ENCODE data around the gene FSTL1. TPM values are rescaled to one million over a fixed set of nuclear protein-coding genes. Genes with fewer than 3 reads are reported as not detected.

Gene FSTL1
- total RNA-seq, 2 donors from 2014 or later = 20.4 to 81.8 TPM

DNA sequence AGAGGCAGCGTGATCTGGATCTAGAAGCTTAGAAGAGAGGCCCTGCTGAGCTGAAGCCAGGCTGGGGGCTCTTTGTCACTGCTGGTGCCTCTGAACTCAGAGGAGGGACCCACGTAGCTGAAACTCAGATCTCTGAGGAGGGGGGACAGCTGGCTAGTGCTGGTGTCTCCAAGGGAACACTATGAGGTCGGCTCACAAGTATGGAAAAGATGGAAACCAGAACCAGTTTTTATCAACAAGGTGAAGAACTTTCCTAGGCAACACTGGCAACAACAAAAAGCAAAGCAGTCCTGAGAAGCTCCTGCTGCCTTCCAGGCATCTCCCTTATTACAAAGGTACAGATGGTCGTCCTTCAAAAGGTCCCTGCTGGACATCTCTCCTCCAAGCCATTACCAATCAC is 27.0 kb upstream of the FSTL1 start:
- no peak overlapping the region for H3K4me3 ChIP-seq
- intact Hi-C loops (cut with DNase I) = no loop called here
- TF ChIP-seq, protein P1, sequence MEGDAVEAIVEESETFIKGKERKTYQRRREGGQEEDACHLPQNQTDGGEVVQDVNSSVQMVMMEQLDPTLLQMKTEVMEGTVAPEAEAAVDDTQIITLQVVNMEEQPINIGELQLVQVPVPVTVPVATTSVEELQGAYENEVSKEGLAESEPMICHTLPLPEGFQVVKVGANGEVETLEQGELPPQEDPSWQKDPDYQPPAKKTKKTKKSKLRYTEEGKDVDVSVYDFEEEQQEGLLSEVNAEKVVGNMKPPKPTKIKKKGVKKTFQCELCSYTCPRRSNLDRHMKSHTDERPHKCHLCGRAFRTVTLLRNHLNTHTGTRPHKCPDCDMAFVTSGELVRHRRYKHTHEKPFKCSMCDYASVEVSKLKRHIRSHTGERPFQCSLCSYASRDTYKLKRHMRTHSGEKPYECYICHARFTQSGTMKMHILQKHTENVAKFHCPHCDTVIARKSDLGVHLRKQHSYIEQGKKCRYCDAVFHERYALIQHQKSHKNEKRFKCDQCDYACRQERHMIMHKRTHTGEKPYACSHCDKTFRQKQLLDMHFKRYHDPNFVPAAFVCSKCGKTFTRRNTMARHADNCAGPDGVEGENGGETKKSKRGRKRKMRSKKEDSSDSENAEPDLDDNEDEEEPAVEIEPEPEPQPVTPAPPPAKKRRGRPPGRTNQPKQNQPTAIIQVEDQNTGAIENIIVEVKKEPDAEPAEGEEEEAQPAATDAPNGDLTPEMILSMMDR (IDR thresholded peaks at IDR 0.05) = no peak
- no peaks in the 10 kb centered on the region for H3K27me3 ChIP-seq
- DNase-seq = no peak
- H3K36me3 ChIP-seq = no peaks in the 10 kb centered on the region
- H3K9me3 ChIP-seq = no peaks in the 10 kb centered on the region
- H3K4me1 ChIP-seq = no peaks in the 10 kb centered on the region
- H3K27ac ChIP-seq = no peak overlapping the region
- no peak overlapping the region for H3K9ac ChIP-seq (ENCODE audit: low read depth in 2 of 2, low read length in 2 of 2)

DNA sequence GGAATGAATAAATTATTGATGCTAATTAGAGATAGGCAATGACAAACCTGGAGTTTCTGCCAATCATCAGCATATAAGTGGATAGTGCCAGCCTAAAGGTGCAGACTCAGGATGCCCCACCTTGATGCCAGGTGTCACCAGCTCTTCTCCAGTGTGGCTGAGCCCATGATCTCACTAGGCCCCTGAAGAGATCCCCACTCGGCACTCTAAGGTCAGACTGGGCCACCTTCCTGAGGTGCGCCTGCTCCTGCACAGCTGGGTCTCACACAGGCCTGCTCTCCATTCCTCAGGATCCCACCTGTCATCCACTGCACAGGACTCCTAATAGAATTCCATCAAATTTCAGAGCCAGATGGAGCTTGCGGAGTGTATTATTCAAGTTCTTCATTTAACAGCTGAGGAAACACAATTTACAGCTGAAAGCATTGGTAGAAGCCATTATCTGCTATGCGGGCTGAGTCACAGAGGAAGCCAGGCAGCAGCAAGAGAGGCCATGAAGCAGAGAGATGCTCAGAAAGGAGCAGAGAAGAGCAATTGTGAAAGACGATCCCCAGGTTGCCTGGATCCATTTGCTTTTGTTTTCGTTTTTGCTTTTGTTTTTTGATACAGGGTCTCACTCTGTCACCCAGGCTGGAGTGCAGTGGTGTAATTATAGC is 25.1 kb upstream of the FSTL1 start:
- Histone ChIP-seq H3K9ac (ENCODE audit: low read depth in 2 of 2, low read length in 2 of 2) (no peak overlapping the region), H3K36me3 (no peaks in the 10 kb centered on the region), H3K27ac (no peak overlapping the region), H3K4me1 (no peaks in the 10 kb centered on the region), H3K9me3 (no peaks in the 10 kb centered on the region), H3K27me3 (no peaks in the 10 kb centered on the region), H3K4me3 (no peak overlapping the region)
- TF ChIP-seq, protein P1 (IDR thresholded peaks at IDR 0.05) = no peak
- intact Hi-C loops (cut with DNase I) = no loop called here
- DNase-seq = no peak

DNA sequence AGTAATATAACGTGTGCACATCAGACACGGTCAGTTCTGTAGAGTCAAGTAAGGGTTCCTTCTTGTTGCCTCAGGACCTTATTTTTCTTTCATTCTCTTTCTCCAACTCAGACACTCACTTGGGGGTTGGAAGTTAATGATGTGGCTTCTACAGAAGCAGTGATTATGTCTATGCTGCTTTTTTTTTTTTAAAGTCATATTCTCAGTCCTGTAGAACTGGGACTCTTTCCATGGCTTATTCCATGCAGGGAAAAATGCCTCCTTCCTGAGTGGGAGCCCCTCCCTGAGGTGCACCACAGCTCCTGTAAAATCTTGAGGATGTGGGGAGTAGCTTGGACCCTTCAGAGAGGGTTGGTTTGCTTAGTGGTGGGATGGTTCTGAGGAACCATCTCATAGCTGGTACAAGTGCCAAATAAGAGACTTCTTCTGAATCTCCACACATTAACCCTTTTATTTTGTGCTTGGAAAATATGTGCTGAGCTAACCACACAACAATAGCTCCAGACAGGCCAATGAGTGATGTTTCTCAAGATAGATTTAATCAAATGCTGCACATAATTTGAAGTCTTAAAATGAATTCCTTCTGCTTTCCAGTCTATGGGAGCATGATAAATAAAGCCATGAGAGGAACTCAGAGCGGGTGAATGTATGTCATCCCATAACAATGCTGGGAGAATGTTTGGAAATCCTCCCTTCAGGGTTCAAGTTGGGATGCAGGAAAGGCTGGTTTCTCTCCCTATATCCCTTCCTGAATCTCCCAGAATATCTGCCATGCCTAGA is 23.3 kb upstream of the FSTL1 start:
- intact Hi-C loops (cut with DNase I) = no loop called here
- Histone ChIP-seq H3K9ac (ENCODE audit: low read depth in 2 of 2, low read length in 2 of 2) (no peak overlapping the region), H3K4me3 (no peak overlapping the region), H3K27ac (no peak overlapping the region), H3K9me3 (no peaks in the 10 kb centered on the region), H3K36me3 (no peaks in the 10 kb centered on the region), H3K27me3 (no peaks in the 10 kb centered on the region), H3K4me1 (no peaks in the 10 kb centered on the region)
- DNase-seq = no peak
- TF ChIP-seq, protein P1 (IDR thresholded peaks at IDR 0.05) = no peak

DNA sequence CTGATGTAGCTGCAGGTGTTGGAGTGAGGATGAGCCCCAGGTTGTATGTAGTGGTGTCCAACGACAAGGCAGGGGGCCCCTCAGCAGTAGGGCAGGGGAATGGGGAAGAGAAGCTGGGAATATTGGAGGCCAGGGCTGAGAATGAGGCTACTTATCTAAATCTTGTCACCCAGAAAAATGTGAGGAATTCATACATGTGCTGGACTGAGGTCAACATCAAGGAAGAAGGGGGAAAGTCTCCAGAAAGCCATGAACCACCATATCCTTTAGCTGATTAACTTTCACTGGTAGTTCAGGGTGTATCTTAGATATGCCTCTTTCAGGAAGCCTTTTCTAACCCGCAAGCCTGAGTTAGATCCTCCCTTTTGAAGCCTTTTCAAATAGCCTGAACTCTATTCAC is 22.6 kb upstream of the FSTL1 start:
- no peak overlapping the region for H3K27ac ChIP-seq
- H3K4me1 ChIP-seq = no peaks in the 10 kb centered on the region
- TF ChIP-seq, protein P1 (IDR thresholded peaks at IDR 0.05) = no peak
- no peak for DNase-seq
- H3K9ac ChIP-seq (ENCODE audit: low read depth in 2 of 2, low read length in 2 of 2) = no peak overlapping the region
- H3K27me3 ChIP-seq = no peaks in the 10 kb centered on the region
- intact Hi-C loops (cut with DNase I) = no loop called here
- H3K36me3 ChIP-seq = no peaks in the 10 kb centered on the region
- H3K4me3 ChIP-seq = no peak overlapping the region
- no peaks in the 10 kb centered on the region for H3K9me3 ChIP-seq

DNA sequence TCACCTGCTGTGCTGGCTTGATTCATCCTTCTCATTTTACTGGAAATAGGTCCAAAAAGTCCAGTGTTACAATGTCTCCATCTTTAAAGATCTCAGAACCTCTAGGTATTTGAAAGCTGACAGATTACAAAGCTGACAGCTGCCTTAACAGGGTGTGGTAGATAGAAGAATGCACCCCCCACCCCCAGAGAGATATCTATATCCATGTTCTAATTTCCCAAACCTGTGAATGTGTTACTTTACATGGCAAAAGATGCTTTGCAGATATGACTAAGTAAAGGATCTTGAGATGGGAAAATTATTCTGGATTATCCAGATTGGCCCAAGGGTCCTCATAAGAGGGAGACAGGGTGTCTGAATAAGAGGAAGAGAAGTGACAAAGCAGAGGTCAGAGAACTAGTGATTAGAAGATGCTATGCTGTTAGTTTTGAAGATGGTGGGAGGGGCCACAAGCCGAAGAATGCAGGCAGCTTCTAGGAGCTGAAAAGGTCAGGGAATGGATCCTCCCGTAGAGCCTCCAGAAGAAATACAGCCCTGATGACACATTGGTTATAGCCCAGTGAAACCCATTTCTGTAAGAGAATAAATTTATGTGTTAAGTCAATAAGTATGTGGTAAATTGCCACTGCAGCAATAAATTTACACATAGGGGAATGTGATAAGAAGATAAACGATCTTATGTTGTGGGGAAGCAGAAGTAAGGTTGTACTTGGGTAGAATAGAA is 21.5 kb upstream of the FSTL1 start:
- Histone ChIP-seq H3K4me1 (no peaks in the 10 kb centered on the region), H3K36me3 (no peaks in the 10 kb centered on the region), H3K9ac (ENCODE audit: low read depth in 2 of 2, low read length in 2 of 2) (no peak overlapping the region), H3K27me3 (no peaks in the 10 kb centered on the region), H3K9me3 (no peaks in the 10 kb centered on the region), H3K27ac (no peak overlapping the region), H3K4me3 (no peak overlapping the region)
- TF ChIP-seq, protein P1 (IDR thresholded peaks at IDR 0.05) = no peak
- intact Hi-C loops (cut with DNase I) = no loop called here
- DNase-seq = no peak

Data from colonic mucosa (tissue), 4 donors.